Endodermal cell (in vitro differentiated cells): ENCODE measurements around the gene ADAM19. TPM values are rescaled to one million over a fixed set of nuclear protein-coding genes. Genes with fewer than 3 reads are reported as not detected.

ENCODE experiments used
- DNase-seq: peaks from one replicate; pipeline ENCODE4 v3.0.0-alpha.2; 2017
- H3K27ac ChIP-seq: 2 replicates; pipeline ENCODE4 v1.5.1; 2013; ENCODE audit warnings: mild to moderate bottlenecking, low read depth, low read length, moderate library complexity
- H3K27me3 ChIP-seq: 2 replicates; pipeline ENCODE4 v1.6.1; 2013; ENCODE audit warnings: mild to moderate bottlenecking, low read length, moderate library complexity; ENCODE audit not compliant: insufficient read depth, control insufficient read depth, poor library complexity, severe bottlenecking
- H3K36me3 ChIP-seq: 2 replicates; pipeline ENCODE4 v1.7.0; 2013; ENCODE audit warnings: mild to moderate bottlenecking, low read length, moderate library complexity; ENCODE audit not compliant: control insufficient read depth, insufficient read depth
- H3K4me1 ChIP-seq: one replicate; pipeline ENCODE4 v1.7.0; 2013; ENCODE audit warnings: low read length; ENCODE audit not compliant: control insufficient read depth, insufficient read depth
- H3K4me3 ChIP-seq: 2 replicates; pipeline ENCODE4 v1.5.1; 2013; ENCODE audit warnings: mild to moderate bottlenecking, low read length, moderate library complexity
- H3K9ac ChIP-seq: 2 replicates; pipeline ENCODE4 v1.6.1; 2013; ENCODE audit warnings: mild to moderate bottlenecking, low read length, moderate library complexity; ENCODE audit not compliant: poor library complexity, severe bottlenecking; ENCODE audit errors: extremely low read depth
- H3K9me3 ChIP-seq: 2 replicates; pipeline ENCODE4 v1.6.1; 2013; ENCODE audit warnings: mild to moderate bottlenecking, low read length, moderate library complexity; ENCODE audit not compliant: control insufficient read depth
- H3K27ac Mint-ChIP-seq: 2 replicates; pipeline ENCODE4 v1.8.0; 2020; ENCODE audit warnings: mixed read lengths
- H3K27me3 Mint-ChIP-seq: 2 replicates; pipeline ENCODE4 v1.8.0; 2021; ENCODE audit warnings: mild to moderate bottlenecking, mixed read lengths; ENCODE audit not compliant: insufficient read depth
- H3K36me3 Mint-ChIP-seq: 2 replicates; pipeline ENCODE4 v1.8.0; 2020; ENCODE audit warnings: low read depth, mixed read lengths
- H3K4me1 Mint-ChIP-seq: 2 replicates; pipeline ENCODE4 v1.8.0; 2020; ENCODE audit warnings: mixed read lengths
- H3K4me3 Mint-ChIP-seq: 2 replicates; pipeline ENCODE4 v1.8.0; 2020; ENCODE audit warnings: mild to moderate bottlenecking, moderate library complexity, mixed read lengths
- H3K9me3 Mint-ChIP-seq: 2 replicates; pipeline ENCODE4 v1.8.0; 2020; ENCODE audit warnings: mild to moderate bottlenecking, mixed read lengths
- CTCF ChIP-seq: fragments of 200-600 bp; sonication (generic); conservative IDR thresholded peaks from 2 replicates; pipeline ENCODE4 v1.5.0; 2021; ENCODE audit warnings: antibody characterized with exemption, mild to moderate bottlenecking
- WGBS, 2 experiments: methylation state at CpG; one replicate each; pipeline versions ENCODE4 v1.1.5 to v1.1.7; 2013; ENCODE audit warnings: missing lambda C conversion rate in 2 of 2, mixed read lengths in 1 of 2; ENCODE audit not compliant: insufficient coverage in 1 of 2, insufficient read length in 1 of 2; 5-methylcytosine and 5-hydroxymethylcytosine counted together
- total RNA-seq, 2 donors: library from RNA; stranded (reverse); fragmentation: NEBNext Ultra II Directional in 1 of 2; extraction: Animal tissue kit (Norgen Biotek cat#: 25700) in 1 of 2; gene quantifications; 2 replicates in 1 of 2; 3 replicates in 1 of 2; pipeline ENCODE4 v1.2.1, GENCODE V29; 2021

ADAM19 gene
- total RNA-seq, 2 donors from 2014 or later: 96.1 to 119 TPM

GRCh38 chr5:157543825-157544622 lies 31.6 kb downstream of the ADAM19 start:
- H3K9me3 ChIP-seq: no peaks in the 10 kb centered on the region
- no peaks in the 10 kb centered on the region for H3K27me3 ChIP-seq
- peaks cover 75% of the 10 kb centered on the region for H3K36me3 ChIP-seq
- 93 to 94% methylated on average over 5 to 10 of the region's 10 CpGs for WGBS, 2 experiments
- peaks cover 20% of the 10 kb centered on the region for H3K36me3 Mint-ChIP-seq
- peaks cover 60% of the 10 kb centered on the region for H3K4me1 Mint-ChIP-seq
- H3K9me3 Mint-ChIP-seq: no peaks in the 10 kb centered on the region
- no peak overlapping the region for H3K4me3 Mint-ChIP-seq
- H3K4me1 ChIP-seq: peaks cover 35% of the 10 kb centered on the region
- TF ChIP-seq CTCF: peak; percentile 11
- no peak overlapping the region for H3K9ac ChIP-seq
- DNase-seq: no peak
- H3K27ac ChIP-seq: no peak overlapping the region
- H3K4me3 ChIP-seq: peak overlapping the region; percentile 16
- no peak overlapping the region for H3K27ac Mint-ChIP-seq
- no peaks in the 10 kb centered on the region for H3K27me3 Mint-ChIP-seq

GRCh38 chr5:157542282-157543000 lies 33.1 kb downstream of the ADAM19 start:
- WGBS, 2 experiments: 91 to 93% methylated on average over 11 to 14 of the region's 14 CpGs
- Mint-ChIP-seq H3K4me3 (no peak overlapping the region), H3K27me3 (no peaks in the 10 kb centered on the region), H3K36me3 (peaks cover 17% of the 10 kb centered on the region), H3K27ac (no peak overlapping the region), H3K4me1 (peaks cover 48% of the 10 kb centered on the region), H3K9me3 (no peaks in the 10 kb centered on the region)
- Histone ChIP-seq H3K9me3 (no peaks in the 10 kb centered on the region), H3K27me3 (no peaks in the 10 kb centered on the region), H3K36me3 (peaks cover 69% of the 10 kb centered on the region), H3K27ac (no peak overlapping the region), H3K9ac (no peak overlapping the region), H3K4me3 (no peak overlapping the region), H3K4me1 (peaks cover 24% of the 10 kb centered on the region)
- no peak for DNase-seq
- no peak for TF ChIP-seq CTCF

- no peaks in the 10 kb centered on the region for H3K9me3 ChIP-seq
- Mint-ChIP-seq H3K36me3 (peaks cover 24% of the 10 kb centered on the region), H3K27ac (peak overlapping the region; percentile 84), H3K4me1 (peaks cover 40% of the 10 kb centered on the region), H3K9me3 (no peaks in the 10 kb centered on the region), H3K27me3 (no peaks in the 10 kb centered on the region), H3K4me3 (no peak overlapping the region)
- H3K36me3 ChIP-seq: peaks cover 72% of the 10 kb centered on the region
- peak overlapping the region; percentile 25 for H3K27ac ChIP-seq
- H3K4me3 ChIP-seq: peak overlapping the region; percentile 21
- no peak for TF ChIP-seq CTCF
- peaks cover 18% of the 10 kb centered on the region for H3K4me1 ChIP-seq
- no peak overlapping the region for H3K9ac ChIP-seq
- H3K27me3 ChIP-seq: no peaks in the 10 kb centered on the region
- 73 to 87% methylated on average over 5 to 6 of the region's 6 CpGs for WGBS, 2 experiments
- DNase-seq: no peak
Measured at GRCh38 chr5:157541447-157542118, 34.0 kb downstream of the ADAM19 start.
